GM19193 (cell line): Measurements from ENCODE around the gene UBE2QL1.

Source experiments
- POLR2A ChIP-seq: IDR thresholded peaks from 4 replicates; pipeline ENCODE4 v1.6.1; 2011; ENCODE audit not compliant: insufficient read depth, insufficient read length; ENCODE audit errors: extremely low read depth

The UBE2QL1 gene

GRCh38 chr5:6539060-6539459 is 90.4 kb downstream of the UBE2QL1 start:
- no peak for TF ChIP-seq POLR2A

- TF ChIP-seq POLR2A: no peak
Observed at GRCh38 chr5:6540111-6540827, 91.6 kb downstream of the UBE2QL1 start.

- no peak for TF ChIP-seq POLR2A
Observed at GRCh38 chr5:6541256-6542013, 92.8 kb downstream of the UBE2QL1 start.

- TF ChIP-seq POLR2A: no peak
Observed at GRCh38 chr5:6542421-6543345, 94.0 kb downstream of the UBE2QL1 start.

GRCh38 chr5:6543346-6543730 is 94.7 kb downstream of the UBE2QL1 start:
- TF ChIP-seq POLR2A: no peak

GRCh38 chr5:6543830-6544560 is 95.3 kb downstream of the UBE2QL1 start:
- TF ChIP-seq POLR2A: no peak
